GM21515 (cell line): ENCODE measurements around the gene TRIM13.

Experiments
- ATAC-seq: cut with Tn5 transposase; IDR thresholded peaks from one replicate; pipeline ENCODE4 v1.9.1; 2021; ENCODE audit not compliant: unreplicated experiment

The TRIM13 gene

GRCh38 chr13:49996161-49996915 is 504 bp upstream of the TRIM13 start:
- ATAC-seq, result peak; percentile 53

- no peak for ATAC-seq
Measured at GRCh38 chr13:49997955-49998354, 1.1 kb downstream of the TRIM13 start.

- ATAC-seq, result no peak
Measured at GRCh38 chr13:49998714-49999624, 2.1 kb downstream of the TRIM13 start.

DNA sequence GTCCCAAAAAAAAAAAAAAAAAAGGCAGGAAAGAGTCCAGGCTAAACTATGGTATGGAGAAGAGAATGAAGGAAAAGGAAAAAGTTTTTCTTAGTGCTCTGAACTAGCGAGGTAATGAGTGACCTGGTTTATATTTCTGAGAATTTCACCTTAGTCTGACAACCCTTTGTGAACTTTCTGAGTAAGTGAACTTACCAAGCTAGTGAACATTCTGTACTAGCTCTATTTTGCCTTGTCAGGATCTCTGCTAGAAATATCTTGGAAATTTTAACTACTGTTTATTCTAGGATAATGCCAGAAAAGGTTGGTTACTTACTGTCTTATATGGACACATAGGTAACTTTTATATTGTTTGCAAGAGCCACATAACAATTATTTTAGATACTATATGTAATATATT is 4.4 kb downstream of the TRIM13 start:
- no peak for ATAC-seq

DNA sequence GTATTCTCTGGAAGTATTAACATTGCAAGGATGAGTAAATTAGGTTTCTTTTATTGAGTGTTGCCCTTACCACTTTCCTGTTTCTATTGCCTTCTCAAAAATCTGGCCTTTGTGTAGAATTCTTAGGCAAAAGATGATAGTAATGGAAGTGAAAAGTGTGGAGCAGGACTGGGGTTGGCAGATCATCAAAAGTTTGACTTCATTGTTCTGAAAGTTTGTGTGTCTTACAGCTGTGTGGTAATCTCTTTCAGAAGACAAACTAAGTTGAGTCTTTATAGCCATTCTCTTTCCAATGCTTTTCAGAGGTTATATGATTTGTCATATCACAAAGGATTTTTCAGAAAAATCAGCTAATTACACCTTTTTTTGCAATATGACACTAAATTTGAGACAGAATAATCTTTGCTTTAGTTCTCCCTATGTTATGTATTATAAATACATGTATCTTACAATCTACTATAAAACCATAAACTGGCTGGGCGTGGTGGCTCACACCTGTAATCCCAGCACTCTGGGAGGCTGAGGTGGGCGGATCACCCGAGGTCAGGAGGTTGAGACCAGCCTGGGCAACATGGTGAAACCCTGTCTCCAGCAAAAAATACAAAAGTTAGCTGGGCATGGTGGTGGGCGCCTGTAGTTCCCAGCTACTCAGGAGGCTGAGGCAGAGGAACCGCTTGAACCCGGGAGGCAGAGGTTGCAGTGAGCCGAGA is 9.7 kb downstream of the TRIM13 start:
- ATAC-seq, result no peak

- no peak for ATAC-seq
Measured at GRCh38 chr13:50011461-50011860, 14.6 kb downstream of the TRIM13 start.

DNA sequence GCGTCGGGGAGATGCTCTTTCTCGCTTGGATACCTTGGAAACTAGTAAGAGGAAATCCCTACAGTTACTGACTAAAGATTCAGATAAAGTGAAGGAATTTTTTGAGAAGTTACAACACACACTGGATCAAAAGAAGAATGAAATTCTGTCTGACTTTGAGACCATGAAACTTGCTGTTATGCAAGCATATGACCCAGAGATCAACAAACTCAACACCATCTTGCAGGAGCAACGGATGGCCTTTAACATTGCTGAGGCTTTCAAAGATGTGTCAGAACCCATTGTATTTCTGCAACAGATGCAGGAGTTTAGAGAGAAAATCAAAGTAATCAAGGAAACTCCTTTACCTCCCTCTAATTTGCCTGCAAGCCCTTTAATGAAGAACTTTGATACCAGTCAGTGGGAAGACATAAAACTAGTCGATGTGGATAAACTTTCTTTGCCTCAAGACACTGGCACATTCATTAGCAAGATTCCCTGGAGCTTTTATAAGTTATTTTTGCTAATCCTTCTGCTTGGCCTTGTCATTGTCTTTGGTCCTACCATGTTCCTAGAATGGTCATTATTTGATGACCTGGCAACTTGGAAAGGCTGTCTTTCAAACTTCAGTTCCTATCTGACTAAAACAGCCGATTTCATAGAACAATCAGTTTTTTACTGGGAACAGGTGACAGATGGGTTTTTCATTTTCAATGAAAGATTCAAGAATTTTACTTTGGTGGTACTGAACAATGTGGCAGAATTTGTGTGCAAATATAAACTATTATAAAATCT is 15.7 kb downstream of the TRIM13 start:
- ATAC-seq, result no peak

DNA sequence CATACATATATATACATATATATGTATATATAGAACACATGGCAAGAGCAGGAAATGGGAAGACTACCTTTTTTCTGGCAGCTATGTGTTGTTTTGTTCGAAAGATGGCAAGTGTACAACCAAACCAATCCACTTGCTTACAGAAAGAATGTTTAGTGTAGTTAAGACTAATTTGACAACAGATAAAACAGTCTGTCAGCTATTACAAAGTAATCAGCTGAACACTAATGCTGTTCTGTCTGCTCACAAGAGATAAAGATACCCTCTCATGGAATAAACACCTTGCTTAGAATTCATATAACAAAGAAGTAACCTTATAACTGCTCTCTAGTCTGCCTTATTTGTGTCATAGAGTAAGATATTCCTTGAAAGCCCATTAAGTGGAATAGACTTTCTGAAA is 17.5 kb downstream of the TRIM13 start:
- no peak for ATAC-seq

DNA sequence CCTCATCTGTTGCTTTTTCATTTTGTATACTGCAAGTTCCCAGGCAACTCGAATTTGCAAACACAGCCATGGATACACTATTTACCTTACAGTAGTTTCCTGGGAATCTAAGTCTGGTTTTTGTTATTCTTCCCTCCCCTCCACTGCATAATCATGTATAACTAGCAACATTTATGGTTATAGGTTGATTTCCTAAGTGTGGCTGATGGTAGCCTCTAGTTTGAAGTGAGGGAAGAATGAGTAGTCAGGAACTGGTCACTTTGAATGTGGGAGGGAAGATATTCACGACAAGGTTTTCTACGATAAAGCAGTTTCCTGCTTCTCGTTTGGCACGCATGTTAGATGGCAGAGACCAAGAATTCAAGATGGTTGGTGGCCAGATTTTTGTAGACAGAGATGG is 18.4 kb downstream of the TRIM13 start, which contains the start of gene KCNRG:
Gene KCNRG (plus strand): TSS at position 187 of the 400 bp plus-strand sequence. CDS start 50 bp downstream, at position 237.
- no peak for ATAC-seq

DNA sequence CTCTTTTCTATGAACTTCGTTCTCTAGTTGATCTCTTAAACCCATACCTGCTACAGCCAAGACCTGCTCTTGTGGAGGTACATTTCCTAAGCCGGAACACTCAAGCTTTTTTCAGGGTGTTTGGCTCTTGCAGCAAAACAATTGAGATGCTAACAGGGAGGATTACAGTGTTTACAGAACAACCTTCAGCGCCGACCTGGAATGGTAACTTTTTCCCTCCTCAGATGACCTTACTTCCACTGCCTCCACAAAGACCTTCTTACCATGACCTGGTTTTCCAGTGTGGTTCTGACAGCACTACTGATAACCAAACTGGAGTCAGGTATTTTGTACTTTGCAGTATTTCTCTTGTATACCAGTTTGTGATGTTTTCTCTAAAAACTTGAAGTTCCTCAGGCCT is 18.9 kb downstream of the TRIM13 start:
- no peak for ATAC-seq

DNA sequence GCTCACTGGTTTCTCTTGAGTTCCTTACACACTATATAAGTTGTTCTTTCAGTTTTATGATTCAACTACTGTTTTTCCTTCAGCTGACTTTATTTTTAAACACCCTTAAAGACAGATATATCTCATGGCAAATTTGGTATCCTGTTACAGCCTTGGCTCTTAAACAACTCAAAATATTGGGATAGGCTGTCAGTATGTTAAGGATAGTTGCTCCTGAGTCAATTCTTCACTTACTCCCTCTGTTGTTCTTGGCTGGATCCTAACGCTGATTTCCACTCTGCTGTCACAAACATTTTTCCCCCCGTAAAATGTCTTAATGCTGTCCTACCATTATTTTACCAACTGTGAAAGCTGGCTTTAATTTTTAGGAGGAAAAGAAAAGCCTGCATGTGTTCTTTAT is 19.6 kb downstream of the TRIM13 start:
- ATAC-seq, result no peak

GRCh38 chr13:50017819-50018218 is 21.0 kb downstream of the TRIM13 start:
- no peak for ATAC-seq

- no peak for ATAC-seq
Measured at GRCh38 chr13:50025436-50025835, 28.6 kb downstream of the TRIM13 start.

DNA sequence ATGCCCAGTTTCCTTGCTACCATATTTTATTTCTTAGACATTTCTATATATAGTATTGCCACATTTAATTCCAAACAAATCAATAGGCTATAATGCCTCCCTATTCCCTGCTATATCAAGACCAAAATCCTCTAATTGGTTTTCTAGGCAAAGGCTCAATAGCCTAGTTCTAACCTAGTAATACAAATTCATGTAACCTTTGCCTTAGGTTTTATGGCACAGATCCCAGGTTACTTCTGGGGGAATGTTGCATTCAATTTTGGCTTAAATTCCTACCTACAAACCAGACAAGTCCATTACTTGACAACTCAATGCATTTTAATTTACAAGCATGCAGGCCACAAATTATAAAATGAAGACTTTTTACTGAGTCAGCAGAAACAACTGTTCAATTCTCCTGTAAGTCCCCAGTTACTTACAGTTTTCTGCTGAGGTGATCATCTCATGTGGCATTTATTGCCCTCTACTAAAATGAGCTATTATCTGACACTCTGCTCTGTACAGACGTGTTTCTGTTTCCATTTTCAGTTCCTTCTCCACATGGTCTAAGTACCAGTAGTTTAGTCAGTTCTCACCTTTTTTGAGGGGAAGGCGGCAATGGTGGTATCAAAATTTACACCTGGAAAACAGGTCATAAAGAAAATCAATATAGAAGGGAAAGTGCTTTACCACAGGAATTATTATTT is 30.1 kb downstream of the TRIM13 start:
- peak; percentile 94 for ATAC-seq

- ATAC-seq, result no peak
Measured at GRCh38 chr13:50030315-50030714, 33.5 kb downstream of the TRIM13 start.

GRCh38 chr13:50033725-50034124 is 36.9 kb downstream of the TRIM13 start:
- no peak for ATAC-seq

DNA sequence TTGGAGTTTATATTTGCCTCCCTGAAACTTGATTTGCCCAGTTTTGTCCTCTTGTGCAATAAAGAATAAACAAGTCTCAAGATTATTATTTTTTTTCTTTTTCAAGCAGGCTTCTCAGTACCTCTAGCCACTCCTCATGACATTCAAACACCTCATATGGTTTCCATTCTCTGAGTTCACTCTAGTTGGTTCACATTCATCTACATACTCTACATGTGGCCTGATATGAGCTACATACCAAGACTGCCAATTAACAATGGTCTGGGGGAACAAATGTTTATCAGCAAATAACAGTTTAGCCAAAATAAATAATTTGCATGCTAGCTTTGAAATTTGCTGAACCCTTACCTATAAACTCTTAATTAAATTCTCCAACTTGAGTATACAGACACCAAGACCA is 40.9 kb downstream of the TRIM13 start:
- no peak for ATAC-seq

- no peak for ATAC-seq
Measured at GRCh38 chr13:50038266-50038665, 41.4 kb downstream of the TRIM13 start.

DNA sequence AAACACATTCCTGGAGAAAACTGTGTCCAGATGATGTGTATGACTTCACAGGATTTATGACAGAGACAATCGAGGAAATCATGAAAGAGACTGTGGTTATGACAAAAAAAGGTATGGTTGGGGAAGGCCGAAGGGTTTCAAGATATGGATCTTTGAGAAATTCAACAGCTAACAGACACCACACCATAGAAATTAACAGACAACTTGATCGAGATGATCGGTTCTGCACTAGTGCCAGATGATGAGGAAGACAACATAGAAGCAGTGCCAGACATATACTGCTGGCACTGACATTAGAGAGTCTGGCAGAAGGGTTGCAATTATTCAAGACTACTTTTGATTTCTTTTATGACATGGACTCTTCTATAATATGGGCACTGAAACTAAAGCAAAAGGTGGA is 55.6 kb downstream of the TRIM13 start:
- no peak for ATAC-seq

DNA sequence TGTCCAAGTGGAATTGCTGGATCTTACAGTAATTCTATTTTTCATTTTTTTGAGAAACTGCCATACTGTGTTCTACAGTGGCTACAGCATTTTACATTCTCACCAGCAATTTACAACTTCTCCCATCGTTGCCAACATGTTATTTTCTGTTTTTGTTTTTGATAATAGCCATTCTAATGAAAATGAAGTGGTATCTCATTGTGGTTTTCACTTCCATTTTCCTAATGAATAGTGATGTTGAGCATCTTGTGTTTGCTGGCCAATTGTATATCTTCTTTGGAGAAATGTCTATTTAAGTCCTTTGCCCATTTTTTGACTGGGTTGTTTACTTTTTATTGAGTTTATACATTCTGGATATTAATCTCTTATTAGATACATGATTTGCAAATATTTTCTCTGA is 57.0 kb downstream of the TRIM13 start:
- no peak for ATAC-seq
